Activated T-cell treated with anti-CD3 and anti-CD28 coated beads, Interleukin-2, amount 50 U/mL, for 4 hours (primary cell): ENCODE results near the gene CLOCK. TPM values are rescaled to one million over a fixed set of nuclear protein-coding genes. Genes with fewer than 3 reads are reported as not detected.

ENCODE experiments used
- ATAC-seq, 2 donors: fragments of 200-7000 bp; cut with Tn5 transposase; one replicate each; pipeline ENCODE4 v1.10.0; 2021
- DNase-seq: peaks from one replicate; pipeline ENCODE4 v3.0.0-alpha.2; 2020
- H3K27me3 Mint-ChIP-seq: one replicate; pipeline ENCODE4 v1.8.0; 2021; ENCODE audit warnings: low read depth, mixed read lengths
- H3K36me3 Mint-ChIP-seq: one replicate; pipeline ENCODE4 v1.8.0; 2022; ENCODE audit warnings: mixed read lengths; ENCODE audit not compliant: insufficient read depth
- H3K4me1 Mint-ChIP-seq: one replicate; pipeline ENCODE4 v1.8.0; 2021; ENCODE audit warnings: low read depth, mixed read lengths
- H3K4me3 Mint-ChIP-seq: one replicate; pipeline ENCODE4 v1.8.0; 2021; ENCODE audit warnings: mild to moderate bottlenecking, moderate library complexity, mixed read lengths
- H3K9me3 Mint-ChIP-seq: one replicate; pipeline ENCODE4 v1.8.0; 2021; ENCODE audit warnings: mixed read lengths
- total RNA-seq, 3 donors: library from RNA; stranded (reverse); gene quantifications; one replicate each; pipeline ENCODE4 v1.2.1, GENCODE V29; 2021

CLOCK gene
- total RNA-seq, 3 donors from 2014 or later: 10.9 to 14.0 (median 12.4) TPM

- Mint-ChIP-seq H3K36me3 (peaks cover 31% of the 10 kb centered on the region), H3K9me3 (no peaks in the 10 kb centered on the region), H3K4me3 (no peak overlapping the region), H3K4me1 (peaks cover 19% of the 10 kb centered on the region), H3K27me3 (no peaks in the 10 kb centered on the region)
- ATAC-seq (no peak), DNase-seq (no peak)
Observed at GRCh38 chr4:55438314-55438713, 108.4 kb downstream of the CLOCK start.

GRCh38 chr4:55437823-55438222 is 108.9 kb downstream of the CLOCK start:
- Mint-ChIP-seq H3K9me3 (no peaks in the 10 kb centered on the region), H3K4me3 (no peak overlapping the region), H3K36me3 (peaks cover 31% of the 10 kb centered on the region), H3K4me1 (peaks cover 19% of the 10 kb centered on the region), H3K27me3 (no peaks in the 10 kb centered on the region)
- DNase-seq (no peak), ATAC-seq (no peak)

GRCh38 chr4:55437356-55437796 is 109.3 kb downstream of the CLOCK start:
- H3K36me3 Mint-ChIP-seq: peaks cover 29% of the 10 kb centered on the region
- H3K4me3 Mint-ChIP-seq: no peak overlapping the region
- peaks cover 16% of the 10 kb centered on the region for H3K4me1 Mint-ChIP-seq
- no peak for DNase-seq
- no peak for ATAC-seq
- H3K9me3 Mint-ChIP-seq: no peaks in the 10 kb centered on the region
- H3K27me3 Mint-ChIP-seq: no peaks in the 10 kb centered on the region

GRCh38 chr4:55435141-55435841 is 111.4 kb downstream of the CLOCK start:
- ATAC-seq: peak; percentile 81 to 88
- H3K27me3 Mint-ChIP-seq: no peaks in the 10 kb centered on the region
- no peaks in the 10 kb centered on the region for H3K9me3 Mint-ChIP-seq
- peaks cover 30% of the 10 kb centered on the region for H3K36me3 Mint-ChIP-seq
- no peak overlapping the region for H3K4me3 Mint-ChIP-seq
- H3K4me1 Mint-ChIP-seq: peaks cover 15% of the 10 kb centered on the region
- no peak for DNase-seq

- Mint-ChIP-seq H3K4me3 (no peak overlapping the region), H3K9me3 (no peaks in the 10 kb centered on the region), H3K36me3 (peaks cover 16% of the 10 kb centered on the region), H3K4me1 (peaks cover 15% of the 10 kb centered on the region), H3K27me3 (no peaks in the 10 kb centered on the region)
- DNase-seq (no peak), ATAC-seq (no peak)
Observed at GRCh38 chr4:55431710-55432336, 114.9 kb downstream of the CLOCK start.

GRCh38 chr4:55424791-55425190 is 121.9 kb downstream of the CLOCK start:
- DNase-seq (no peak), ATAC-seq (no peak)
- Mint-ChIP-seq H3K27me3 (no peaks in the 10 kb centered on the region), H3K9me3 (no peaks in the 10 kb centered on the region), H3K4me3 (no peak overlapping the region), H3K4me1 (no peaks in the 10 kb centered on the region), H3K36me3 (peaks cover 45% of the 10 kb centered on the region)

- Mint-ChIP-seq H3K36me3 (peaks cover 27% of the 10 kb centered on the region), H3K4me1 (peaks cover 3% of the 10 kb centered on the region), H3K27me3 (no peaks in the 10 kb centered on the region), H3K4me3 (no peak overlapping the region), H3K9me3 (no peaks in the 10 kb centered on the region)
- ATAC-seq: no peak
- DNase-seq: no peak
Observed at GRCh38 chr4:55416176-55416575, 130.5 kb downstream of the CLOCK start.

GRCh38 chr4:55411621-55412020 is 135.1 kb downstream of the CLOCK start:
- peaks cover 24% of the 10 kb centered on the region for H3K4me1 Mint-ChIP-seq
- no peak for DNase-seq
- H3K27me3 Mint-ChIP-seq: no peaks in the 10 kb centered on the region
- H3K36me3 Mint-ChIP-seq: peaks cover 20% of the 10 kb centered on the region
- H3K4me3 Mint-ChIP-seq: no peak overlapping the region
- no peak for ATAC-seq
- no peaks in the 10 kb centered on the region for H3K9me3 Mint-ChIP-seq

- Mint-ChIP-seq H3K4me3 (no peak overlapping the region), H3K4me1 (peaks cover 33% of the 10 kb centered on the region), H3K36me3 (peaks cover 26% of the 10 kb centered on the region), H3K9me3 (no peaks in the 10 kb centered on the region), H3K27me3 (no peaks in the 10 kb centered on the region)
- DNase-seq: no peak
- no peak for ATAC-seq
Observed at GRCh38 chr4:55410431-55410830, 136.3 kb downstream of the CLOCK start.

- DNase-seq: no peak
- peaks cover 25% of the 10 kb centered on the region for H3K36me3 Mint-ChIP-seq
- no peak for ATAC-seq
- H3K4me3 Mint-ChIP-seq: no peak overlapping the region
- peaks cover 35% of the 10 kb centered on the region for H3K4me1 Mint-ChIP-seq
- no peaks in the 10 kb centered on the region for H3K9me3 Mint-ChIP-seq
- H3K27me3 Mint-ChIP-seq: no peaks in the 10 kb centered on the region
Observed at GRCh38 chr4:55409468-55410171, 137.1 kb downstream of the CLOCK start.

GRCh38 chr4:55407764-55408163 is 138.9 kb downstream of the CLOCK start:
- H3K4me3 Mint-ChIP-seq: no peak overlapping the region
- H3K27me3 Mint-ChIP-seq: no peaks in the 10 kb centered on the region
- peaks cover 30% of the 10 kb centered on the region for H3K36me3 Mint-ChIP-seq
- H3K9me3 Mint-ChIP-seq: no peaks in the 10 kb centered on the region
- no peak for DNase-seq
- H3K4me1 Mint-ChIP-seq: peaks cover 42% of the 10 kb centered on the region
- no peak for ATAC-seq

GRCh38 chr4:55407119-55407518 is 139.6 kb downstream of the CLOCK start:
- H3K4me1 Mint-ChIP-seq: peaks cover 42% of the 10 kb centered on the region
- H3K36me3 Mint-ChIP-seq: peaks cover 30% of the 10 kb centered on the region
- H3K27me3 Mint-ChIP-seq: no peaks in the 10 kb centered on the region
- no peaks in the 10 kb centered on the region for H3K9me3 Mint-ChIP-seq
- ATAC-seq (no peak), DNase-seq (no peak)
- H3K4me3 Mint-ChIP-seq: no peak overlapping the region

- no peaks in the 10 kb centered on the region for H3K27me3 Mint-ChIP-seq
- H3K4me3 Mint-ChIP-seq: no peak overlapping the region
- H3K36me3 Mint-ChIP-seq: peaks cover 27% of the 10 kb centered on the region
- peaks cover 38% of the 10 kb centered on the region for H3K4me1 Mint-ChIP-seq
- ATAC-seq (no peak), DNase-seq (no peak)
- H3K9me3 Mint-ChIP-seq: no peaks in the 10 kb centered on the region
Observed at GRCh38 chr4:55406545-55406944, 140.2 kb downstream of the CLOCK start.

- peaks cover 32% of the 10 kb centered on the region for H3K36me3 Mint-ChIP-seq
- DNase-seq (no peak), ATAC-seq (no peak)
- no peaks in the 10 kb centered on the region for H3K9me3 Mint-ChIP-seq
- peaks cover 47% of the 10 kb centered on the region for H3K4me1 Mint-ChIP-seq
- no peak overlapping the region for H3K4me3 Mint-ChIP-seq
- H3K27me3 Mint-ChIP-seq: no peaks in the 10 kb centered on the region
Observed at GRCh38 chr4:55405073-55405472, 141.6 kb downstream of the CLOCK start.

GRCh38 chr4:55399581-55399980 is 147.1 kb downstream of the CLOCK start:
- H3K9me3 Mint-ChIP-seq: no peaks in the 10 kb centered on the region
- H3K36me3 Mint-ChIP-seq: peaks cover 26% of the 10 kb centered on the region
- no peak for DNase-seq
- H3K4me1 Mint-ChIP-seq: peaks cover 52% of the 10 kb centered on the region
- H3K4me3 Mint-ChIP-seq: peak overlapping the region; percentile 91
- H3K27me3 Mint-ChIP-seq: no peaks in the 10 kb centered on the region
- ATAC-seq: no peak
